H1 (cell line): Measurements from ENCODE around the gene BMAL2. TPM values are rescaled to one million over a fixed set of nuclear protein-coding genes. Genes with fewer than 3 reads are reported as not detected.

Experiments used
- CTCF ChIA-PET: fragments of 300-600 bp; sonication (Branson Sonifier 250); formaldehyde crosslinking; loops from one replicate; lab custom pipeline; 2021; ENCODE audit not compliant: partially characterized antibody; lab: Charles Lee
- POLR2A ChIA-PET: fragments of 300-600 bp; sonication (Branson Sonifier 250); formaldehyde crosslinking; loops from one replicate; lab custom pipeline; 2021; ENCODE audit warnings: inconsistent platforms; ENCODE audit not compliant: partially characterized antibody; lab: Charles Lee
- DNase-seq, 2 experiments: peaks; one replicate each; pipeline versions ENCODE4 v3.0.0 to v3.0.0-alpha.2; 2010 to 2022; ENCODE audit warnings: low spot score in 2 of 2, low read depth in 1 of 2, mixed read lengths in 1 of 2
- FAIRE-seq: peaks from 2 replicates; lab custom pipeline; 2011; peaks lifted over from hg19 to GRCh38; lab: Jason Lieb, UNC
- H2AFZ ChIP-seq: 2 replicates; pipeline ENCODE4 v1.8.1; 2012; ENCODE audit warnings: low read length, inconsistent platforms
- H2AK5ac ChIP-seq: 2 replicates; pipeline ENCODE4 v1.6.1; 2013; ENCODE audit warnings: low read depth, low read length
- H2BK120ac ChIP-seq: replicated peaks from 2 replicates; pipeline ENCODE3; 2013; ENCODE audit warnings: low read depth, low read length, inconsistent platforms
- H2BK12ac ChIP-seq: 2 replicates; pipeline ENCODE4 v1.6.1; 2013; ENCODE audit warnings: low read depth, low read length
- H2BK15ac ChIP-seq: 2 replicates; pipeline ENCODE4 v1.6.1; 2013; ENCODE audit warnings: low read length
- H2BK20ac ChIP-seq: 2 replicates; pipeline ENCODE4 v1.6.1; 2013; ENCODE audit warnings: low read length
- H2BK5ac ChIP-seq: 2 replicates; pipeline ENCODE4 v1.6.1; 2013; ENCODE audit warnings: low read depth, low read length
- H3K14ac ChIP-seq: 2 replicates; pipeline ENCODE4 v1.6.1; 2013; ENCODE audit warnings: inconsistent platforms; ENCODE audit not compliant: insufficient read length
- H3K18ac ChIP-seq: 2 replicates; pipeline ENCODE4 v1.6.1; 2013; ENCODE audit warnings: low read length; ENCODE audit errors: extremely low read depth
- H3K23ac ChIP-seq: 2 replicates; pipeline ENCODE4 v1.6.1; 2013; ENCODE audit warnings: inconsistent platforms; ENCODE audit not compliant: insufficient read length
- H3K23me2 ChIP-seq: 2 replicates; pipeline ENCODE4 v1.6.1; 2013; ENCODE audit warnings: low read depth, low read length
- H3K27ac ChIP-seq: 2 replicates; pipeline ENCODE4 v1.6.1; 2011; ENCODE audit warnings: low read depth, low read length, inconsistent platforms
- H3K27me3 ChIP-seq, 4 experiments: replicated peaks in 1 of 4; 1 replicate in 1 of 4; 2 replicates in 3 of 4; pipeline versions ENCODE4 v1.6.1 to v1.8.1; 2011 to 2013; ENCODE audit warnings: low read length in 3 of 4, mild to moderate bottlenecking in 3 of 4, inconsistent platforms in 2 of 4, mixed read lengths in 2 of 4, moderate library complexity in 1 of 4; ENCODE audit not compliant: control insufficient read depth in 3 of 4, insufficient read depth in 3 of 4; ENCODE audit errors: extremely low read depth in 1 of 4
- H3K36me3 ChIP-seq, 4 experiments: 2 replicates each; pipeline versions ENCODE4 v1.6.1 to v1.8.1; 2011 to 2013; ENCODE audit warnings: mild to moderate bottlenecking in 4 of 4, low read length in 3 of 4, moderate library complexity in 2 of 4, control low read depth in 1 of 4, inconsistent platforms in 1 of 4; ENCODE audit not compliant: insufficient read depth in 4 of 4, control insufficient read depth in 2 of 4
- H3K4ac ChIP-seq: replicated peaks from 2 replicates; pipeline ENCODE3; 2013; ENCODE audit warnings: low read length, low read depth, mixed read lengths, inconsistent platforms; ENCODE audit not compliant: insufficient read length
- H3K4me1 ChIP-seq, 4 experiments: replicated peaks in 1 of 4; 1 replicate in 1 of 4; 2 replicates in 3 of 4; pipeline versions ENCODE4 v1.6.1 to v1.8.1; 2011 to 2013; ENCODE audit warnings: low read length in 3 of 4, inconsistent platforms in 2 of 4, mixed read lengths in 1 of 4; ENCODE audit not compliant: insufficient read depth in 4 of 4, control insufficient read depth in 3 of 4
- H3K4me2 ChIP-seq, 2 experiments: 2 replicates each; pipeline versions ENCODE4 v1.6.1 to v1.8.1; 2011 to 2013; ENCODE audit warnings: low read depth in 2 of 2, low read length in 2 of 2, control low read depth in 1 of 2, inconsistent platforms in 1 of 2, mild to moderate bottlenecking in 1 of 2; ENCODE audit not compliant: insufficient read depth in 1 of 2
- H3K4me3 ChIP-seq, 4 experiments: fragments of 200-600, 300-600 bp in 1 of 4; sonication (generic), shearing (Covaris generic), sonication (Bioruptor Twin) in 1 of 4; 2 replicates each; pipeline versions ENCODE4 v1.5.1 to v1.8.1; 2011 to 2016; ENCODE audit warnings: low read length in 4 of 4, low read depth in 3 of 4, control low read depth in 2 of 4, inconsistent platforms in 2 of 4, mild to moderate bottlenecking in 2 of 4, mixed read lengths in 1 of 4, moderate library complexity in 1 of 4; ENCODE audit not compliant: insufficient read depth in 2 of 4; ENCODE audit errors: extremely low read depth in 1 of 4
- H3K56ac ChIP-seq: replicated peaks from 2 replicates; pipeline ENCODE3; 2013; ENCODE audit warnings: low read depth, mild to moderate bottlenecking, mixed read lengths, low read length, inconsistent platforms; ENCODE audit not compliant: insufficient read length
- H3K79me1 ChIP-seq: 2 replicates; pipeline ENCODE4 v1.6.1; 2013; ENCODE audit warnings: low read depth, low read length, control low read depth
- H3K79me2 ChIP-seq, 2 experiments: 2 replicates each; pipeline versions ENCODE4 v1.6.1 to v1.8.1; 2012 to 2013; ENCODE audit warnings: low read length in 2 of 2, mild to moderate bottlenecking in 2 of 2, inconsistent platforms in 1 of 2; ENCODE audit not compliant: insufficient read depth in 2 of 2, control insufficient read depth in 1 of 2
- H3K9ac ChIP-seq, 4 experiments: replicated peaks in 1 of 4; 1 replicate in 1 of 4; 2 replicates in 3 of 4; pipeline versions ENCODE4 v1.6.1 to v1.8.1; 2011 to 2013; ENCODE audit warnings: low read depth in 3 of 4, low read length in 3 of 4, control low read depth in 2 of 4, mild to moderate bottlenecking in 2 of 4, moderate library complexity in 2 of 4, inconsistent platforms in 1 of 4; ENCODE audit errors: extremely low read depth in 1 of 4
- H3K9me3 ChIP-seq, 2 experiments: 2 replicates each; pipeline versions ENCODE4 v1.6.1 to v1.8.1; 2012 to 2013; ENCODE audit warnings: mild to moderate bottlenecking in 2 of 2, moderate library complexity in 2 of 2, control low read depth in 1 of 2, inconsistent platforms in 1 of 2, low read depth in 1 of 2, low read length in 1 of 2, mixed read lengths in 1 of 2; ENCODE audit not compliant: insufficient read depth in 2 of 2
- H4K20me1 ChIP-seq, 2 experiments: replicated peaks in 1 of 2; 2 replicates each; pipeline versions ENCODE3 to v1.8.1; 2011 to 2013; ENCODE audit warnings: inconsistent platforms in 2 of 2, low read length in 2 of 2, mild to moderate bottlenecking in 1 of 2; ENCODE audit not compliant: insufficient read depth in 2 of 2, control insufficient read depth in 1 of 2
- H4K5ac ChIP-seq: 2 replicates; pipeline ENCODE4 v1.6.1; 2013; ENCODE audit warnings: low read length, low read depth, mixed read lengths, inconsistent platforms; ENCODE audit not compliant: insufficient read length
- H4K8ac ChIP-seq: 2 replicates; pipeline ENCODE4 v1.8.0; 2013; ENCODE audit warnings: mild to moderate bottlenecking, moderate library complexity, low read length, inconsistent platforms; ENCODE audit not compliant: insufficient read depth; ENCODE audit errors: extremely low read depth
- H4K91ac ChIP-seq: replicated peaks from 2 replicates; pipeline ENCODE3; 2013; ENCODE audit warnings: low read length, mixed read lengths, inconsistent platforms; ENCODE audit not compliant: insufficient read length
- CHD1 ChIP-seq: IDR thresholded peaks from 2 replicates; pipeline ENCODE4 v1.6.1; 2012; ENCODE audit warnings: low read depth, low read length, improper control_type of control experiment
- FOSL1 ChIP-seq: IDR thresholded peaks from 2 replicates; pipeline ENCODE4 v1.6.1; 2011; ENCODE audit warnings: mild to moderate bottlenecking, low read depth, low read length, moderate library complexity; ENCODE audit not compliant: insufficient read depth
- KDM1A ChIP-seq: fragments of 200-600, 300-600 bp; sonication (generic); IDR thresholded peaks from 2 replicates; pipeline ENCODE4 v1.7.1; 2016; ENCODE audit warnings: mild to moderate bottlenecking, low read length, borderline replicate concordance
- SIX5 ChIP-seq: IDR thresholded peaks from 2 replicates; pipeline ENCODE4 v1.6.1; 2011; ENCODE audit warnings: mild to moderate bottlenecking, low read depth, low read length
- TAF7 ChIP-seq: optimal IDR thresholded peaks from 2 replicates; pipeline ENCODE3; 2011; ENCODE audit warnings: low read depth, mild to moderate bottlenecking, inconsistent platforms, low read length, moderate library complexity, borderline replicate concordance
- WGBS, 2 experiments: shearing (Covaris generic) in 1 of 2; methylation state at CpG; one replicate each; pipeline versions ENCODE4 v1.1.6 to v1.1.7; 2013 to 2015; ENCODE audit warnings: low lambda C conversion rate in 2 of 2, mixed read lengths in 2 of 2, inconsistent platforms in 1 of 2, low coverage in 1 of 2, missing lambda C conversion rate in 1 of 2; ENCODE audit not compliant: insufficient replicate concordance in 2 of 2, insufficient coverage in 1 of 2, insufficient read length in 1 of 2; ENCODE audit errors: extremely low coverage in 1 of 2, missing lambda C conversion rate in 1 of 2; 5-methylcytosine and 5-hydroxymethylcytosine counted together
- polyA plus RNA-seq, 7 experiments: library from polyadenylated mRNA; depleted of rRNA in 3 of 7; stranded (reverse) in 5 of 7; unstranded in 2 of 7; fragments of >200 nt in 5 of 7; fragments of 200-250 nt in 2 of 7; gene quantifications; 1 replicate in 5 of 7; 2 replicates in 1 of 7; 4 replicates in 1 of 7; pipeline versions ENCODE4 v1.2.1 to v1.2.3, GENCODE V29; 2011 to 2013; ENCODE audit warnings: missing spikeins in 2 of 7, mixed read lengths in 2 of 7
- total RNA-seq: library from RNA; stranded (reverse); fragmentation: NEBNext Ultra II Directional; extraction: Animal tissue kit (Norgen Biotek cat#: 25700); gene quantifications from 2 replicates; pipeline ENCODE4 v1.2.1, GENCODE V29; 2021
- TF ChIP-seq, protein P1 (sequence below): IDR thresholded peaks from 2 replicates; pipeline ENCODE4 v1.6.1; 2011; ENCODE audit warnings: low read length, improper control_type of control experiment
- TF ChIP-seq, protein P2 (sequence below), 3 experiments: IDR thresholded peaks; 1 replicate in 2 of 3; 2 replicates in 1 of 3; pipeline versions ENCODE4 v1.5.1 to v1.6.1; 2011; ENCODE audit warnings: low read length in 3 of 3, mild to moderate bottlenecking in 3 of 3, inconsistent platforms in 2 of 3, low read depth in 1 of 3, moderate library complexity in 1 of 3; ENCODE audit not compliant: insufficient read depth in 1 of 3; ENCODE audit errors: control extremely low read depth in 1 of 3

The BMAL2 gene
- total and polyA plus RNA-seq, 2 of the 8 experiments (the other 6 are each of a cell fraction or from before 2014, with no cell fraction given), result 3.2 to 20.6 TPM

DNA sequence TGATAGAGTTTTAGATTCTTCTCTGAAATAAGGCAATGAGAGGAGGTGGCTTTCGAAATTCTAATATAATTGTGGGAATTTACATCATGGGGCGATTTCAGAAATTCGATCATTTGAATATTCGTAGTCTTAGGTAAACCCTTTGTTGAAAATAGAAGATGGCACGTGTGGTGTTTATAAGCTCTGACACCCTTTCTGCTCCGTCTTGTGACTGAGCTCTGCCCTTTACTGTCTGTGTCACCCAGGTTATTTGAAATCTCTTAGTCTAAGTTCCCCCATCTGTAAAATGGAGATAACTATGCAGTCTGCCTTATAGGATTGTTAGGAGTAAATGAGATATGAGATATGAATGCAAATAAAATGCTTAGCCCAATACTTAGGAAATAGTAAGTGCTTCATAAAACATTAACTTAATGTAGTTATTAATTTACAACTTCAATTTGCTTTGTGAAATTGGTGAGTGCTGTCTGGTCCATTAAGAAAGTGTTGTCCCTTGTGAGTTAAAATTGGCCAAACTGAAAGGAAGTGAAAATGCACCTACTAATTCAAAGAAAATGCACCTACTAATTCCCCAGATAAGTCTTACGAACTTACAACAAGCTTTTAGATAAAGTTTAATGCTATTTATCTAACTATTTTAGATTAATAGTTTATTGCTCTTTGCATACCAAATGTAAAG, 1.5 kb downstream of the BMAL2 start:
- H3K18ac ChIP-seq, result no peak overlapping the region
- WGBS, 2 experiments, result 34% methylated on average over 7 of the region's 7 CpGs; no CpG with 5 or more reads in 1 of the 2 experiments
- no peak overlapping the region for H2BK20ac ChIP-seq
- H3K23ac ChIP-seq, result no peak overlapping the region
- H4K20me1 ChIP-seq, result peaks cover 0 to 3% of the 10 kb centered on the region in 2 experiments
- H2BK5ac ChIP-seq, result no peak overlapping the region
- H2BK15ac ChIP-seq, result no peak overlapping the region
- H2AK5ac ChIP-seq, result no peak overlapping the region
- peaks cover 0 to 8% (median 2%) of the 10 kb centered on the region in 4 experiments; a peak in 5 of 7 replicates for H3K4me1 ChIP-seq
- H3K23me2 ChIP-seq, result peaks cover 12% of the 10 kb centered on the region
- DNase-seq (no peak), FAIRE-seq (no peak)
- peaks cover 0 to 36% of the 10 kb centered on the region in 2 experiments; a peak in 2 of 4 replicates for H3K79me2 ChIP-seq
- CTCF ChIA-PET, result interaction anchor here (0.8 to 1.3 kb wide), 2 partner anchors 11 to 28 kb away, joined by 4 to 5 read pairs; no protein-coding TSS in a partner anchor
- H3K9ac ChIP-seq, result peak overlapping the region in 2 of 4 experiments; percentile 56 to 77; a peak in 2 of 7 replicates
- no peak overlapping the region for H2AFZ ChIP-seq
- H3K79me1 ChIP-seq, result peaks cover 3% of the 10 kb centered on the region; the same call in 1 of the 2 replicates
- H3K56ac ChIP-seq, result no peak overlapping the region
- POLR2A ChIA-PET, result interaction anchor here (0.8 to 2.2 kb wide), 6 partner anchors 10 to 396 kb away, joined by 3 to 11 read pairs (median 4); partner anchors contain the start of gene FGFR1OP2
- H4K91ac ChIP-seq, result no peak overlapping the region
- no peak overlapping the region for H3K27ac ChIP-seq
- peak overlapping the region; percentile 70 to 88 for H3K4me2 ChIP-seq
- H3K14ac ChIP-seq, result no peak overlapping the region
- H3K27me3 ChIP-seq, result peaks cover 3 to 14% (median 7%) of the 10 kb centered on the region in 4 experiments
- no peaks in the 10 kb centered on the region for H3K9me3 ChIP-seq
- H4K8ac ChIP-seq, result no peak overlapping the region
- H2BK120ac ChIP-seq, result no peak overlapping the region
- H3K4me3 ChIP-seq, result peak overlapping the region; percentile 68 to 80 (median 71); a peak in 7 of 8 replicates
- H4K5ac ChIP-seq, result no peak overlapping the region
- H2BK12ac ChIP-seq, result no peak overlapping the region
- no peaks in the 10 kb centered on the region for H3K36me3 ChIP-seq
- H3K4ac ChIP-seq, result no peak overlapping the region
- TF ChIP-seq CHD1 (no peak), SIX5 (no peak), KDM1A (no peak), FOSL1 (no peak), TAF7 (no peak)
- TF ChIP-seq, protein P1, sequence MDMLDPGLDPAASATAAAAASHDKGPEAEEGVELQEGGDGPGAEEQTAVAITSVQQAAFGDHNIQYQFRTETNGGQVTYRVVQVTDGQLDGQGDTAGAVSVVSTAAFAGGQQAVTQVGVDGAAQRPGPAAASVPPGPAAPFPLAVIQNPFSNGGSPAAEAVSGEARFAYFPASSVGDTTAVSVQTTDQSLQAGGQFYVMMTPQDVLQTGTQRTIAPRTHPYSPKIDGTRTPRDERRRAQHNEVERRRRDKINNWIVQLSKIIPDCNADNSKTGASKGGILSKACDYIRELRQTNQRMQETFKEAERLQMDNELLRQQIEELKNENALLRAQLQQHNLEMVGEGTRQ, result no peak
- TF ChIP-seq, protein P2, sequence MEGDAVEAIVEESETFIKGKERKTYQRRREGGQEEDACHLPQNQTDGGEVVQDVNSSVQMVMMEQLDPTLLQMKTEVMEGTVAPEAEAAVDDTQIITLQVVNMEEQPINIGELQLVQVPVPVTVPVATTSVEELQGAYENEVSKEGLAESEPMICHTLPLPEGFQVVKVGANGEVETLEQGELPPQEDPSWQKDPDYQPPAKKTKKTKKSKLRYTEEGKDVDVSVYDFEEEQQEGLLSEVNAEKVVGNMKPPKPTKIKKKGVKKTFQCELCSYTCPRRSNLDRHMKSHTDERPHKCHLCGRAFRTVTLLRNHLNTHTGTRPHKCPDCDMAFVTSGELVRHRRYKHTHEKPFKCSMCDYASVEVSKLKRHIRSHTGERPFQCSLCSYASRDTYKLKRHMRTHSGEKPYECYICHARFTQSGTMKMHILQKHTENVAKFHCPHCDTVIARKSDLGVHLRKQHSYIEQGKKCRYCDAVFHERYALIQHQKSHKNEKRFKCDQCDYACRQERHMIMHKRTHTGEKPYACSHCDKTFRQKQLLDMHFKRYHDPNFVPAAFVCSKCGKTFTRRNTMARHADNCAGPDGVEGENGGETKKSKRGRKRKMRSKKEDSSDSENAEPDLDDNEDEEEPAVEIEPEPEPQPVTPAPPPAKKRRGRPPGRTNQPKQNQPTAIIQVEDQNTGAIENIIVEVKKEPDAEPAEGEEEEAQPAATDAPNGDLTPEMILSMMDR (IDR thresholded peaks at IDR 0.05; ENCODE audit: control extremely low read depth in 1 of 3, insufficient read depth in 1 of 3, low read depth in 1 of 3, low read length in 3 of 3), result no peak
